Measurements from ENCODE around the gene SMYD3.

DNA sequence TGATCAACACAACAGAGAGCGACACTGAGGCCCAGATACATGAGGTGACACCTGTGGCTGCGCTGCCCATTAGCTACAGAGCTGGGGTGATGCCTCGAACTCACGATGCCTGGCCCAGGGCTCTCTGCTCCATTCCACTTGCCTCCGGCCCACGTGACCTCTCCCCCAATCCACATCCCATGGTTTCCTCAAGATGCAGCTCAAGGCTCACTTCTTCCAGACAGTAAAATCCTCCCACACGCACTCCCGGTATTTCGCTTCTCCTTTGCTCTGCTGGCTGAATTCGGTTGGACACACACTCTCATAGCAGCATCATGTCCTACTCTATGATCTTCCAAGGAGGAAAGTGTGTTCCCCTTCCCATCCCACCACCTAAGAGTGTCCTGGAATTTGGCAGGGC lies 679.8 kb downstream of the SMYD3 start:
- TF ChIP-seq ZNF274 (IDR thresholded peaks at IDR 0.05; ENCODE audit: low read depth, low read length) (no peak), YY1 (IDR thresholded peaks at IDR 0.05; ENCODE audit: insufficient read depth, insufficient read length) (no peak), SUZ12 (IDR thresholded peaks at IDR 0.05; ENCODE audit: extremely low read depth, insufficient read depth, insufficient read length) (no peak)
